Activated CD4-positive, alpha-beta T cell treated with anti-CD3 and anti-CD28 coated beads, Interleukin-10, Interleukin-2, amounts not matched to agents 100 ng/mL and 50 ng/mL, durations not matched to agents 16 hours and 8 hours (primary cell): ENCODE measurements around the gene PCSK6.

Experiments
- DNase-seq: peaks from one replicate; pipeline ENCODE4 v3.0.0-alpha.2; 2020

Gene PCSK6

DNA sequence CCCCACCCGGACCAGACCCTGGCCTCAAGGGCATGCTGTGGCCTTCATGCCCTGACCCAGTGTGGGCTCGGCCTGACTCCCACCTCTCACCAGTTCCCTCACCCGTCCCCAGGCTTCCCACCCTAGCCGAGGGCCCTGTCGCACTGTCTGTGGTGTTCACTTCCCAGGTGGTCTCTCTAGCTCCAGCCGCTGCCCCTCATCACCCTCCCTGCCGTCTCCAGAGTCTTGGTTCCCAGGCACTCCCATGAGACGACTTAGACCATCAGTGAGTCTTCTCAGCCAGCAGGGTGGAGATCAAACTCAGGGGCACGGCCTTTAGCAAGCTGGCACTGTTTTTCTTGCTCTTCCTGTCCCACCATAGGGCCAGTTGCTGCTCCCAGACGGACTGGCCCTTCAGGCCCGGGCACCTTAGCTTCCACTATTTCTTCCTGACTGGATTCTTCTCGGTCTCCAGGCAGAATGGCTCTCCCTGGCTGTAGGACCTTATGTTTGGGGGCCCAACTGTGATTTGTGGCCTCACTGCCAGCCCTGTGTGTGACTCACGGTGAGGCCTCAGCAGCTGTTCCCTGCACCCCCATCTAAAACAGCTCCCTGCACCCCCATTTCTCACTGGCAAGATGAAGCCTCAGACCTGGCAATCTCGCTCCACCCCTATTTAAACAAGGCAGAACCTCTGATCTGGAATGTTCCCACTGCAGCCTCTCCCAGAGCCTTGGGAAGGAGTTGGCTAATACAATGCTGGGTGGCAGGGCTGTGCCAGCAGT, 9.4 kb upstream of the PCSK6 start:
- DNase-seq = no peak

DNA sequence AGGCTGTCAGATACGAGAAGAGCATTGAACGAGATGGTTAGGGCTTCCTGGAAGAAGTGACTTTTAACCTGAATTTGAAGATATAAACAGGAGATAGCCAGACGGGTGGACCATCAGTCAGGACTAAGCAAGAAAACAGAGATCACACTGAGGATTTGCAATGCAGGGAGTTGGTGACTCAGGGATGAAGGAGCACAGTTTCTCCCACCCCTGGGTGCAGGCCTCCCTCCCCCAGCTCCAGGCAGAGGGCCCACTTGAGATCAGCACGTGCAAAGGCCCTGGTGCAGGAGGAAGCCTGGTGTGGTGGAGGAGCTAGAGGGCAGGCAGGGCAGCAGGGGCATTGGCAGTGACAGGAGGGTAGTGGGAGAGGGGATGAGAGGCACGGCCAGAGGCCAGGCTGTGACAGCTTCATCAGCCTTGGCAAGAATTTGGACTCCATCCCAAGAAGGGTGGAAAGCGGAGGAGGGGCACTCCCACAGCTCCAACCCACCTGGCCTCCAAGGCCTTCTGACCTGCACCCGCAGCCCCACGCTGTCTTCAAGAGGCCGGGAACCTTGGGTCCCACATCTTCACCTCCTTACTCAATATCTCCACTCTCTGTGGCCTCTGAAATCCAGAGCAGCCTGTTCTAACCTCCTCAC, 8.7 kb upstream of the PCSK6 start:
- DNase-seq = no peak

DNA sequence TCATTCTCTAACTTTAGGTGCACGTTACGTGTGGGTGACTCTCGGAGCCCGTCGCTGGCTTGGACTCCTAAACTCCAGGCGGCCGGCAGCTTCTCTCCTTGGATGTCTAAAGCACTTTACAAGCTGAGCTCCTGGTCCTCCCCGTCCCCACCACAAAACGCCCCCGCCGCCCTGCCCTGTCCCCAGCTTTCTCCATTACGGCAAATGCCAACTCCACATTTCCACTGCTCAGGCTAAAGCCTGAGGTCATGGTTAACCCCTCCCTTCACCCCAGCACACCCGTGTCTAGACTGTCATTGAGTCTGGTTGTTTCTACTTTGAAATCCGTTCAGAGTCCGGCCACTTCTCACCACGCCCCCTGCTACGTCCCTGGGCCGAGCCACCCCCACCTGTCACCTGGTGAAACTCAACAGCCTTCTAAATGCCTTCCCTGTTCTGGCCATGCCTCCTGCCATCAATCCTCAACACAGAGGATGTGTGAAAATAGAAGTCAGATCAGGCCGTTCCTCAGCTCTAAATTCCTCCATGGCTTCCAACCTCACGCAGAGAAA, 8.1 kb upstream of the PCSK6 start:
- DNase-seq = no peak

DNA sequence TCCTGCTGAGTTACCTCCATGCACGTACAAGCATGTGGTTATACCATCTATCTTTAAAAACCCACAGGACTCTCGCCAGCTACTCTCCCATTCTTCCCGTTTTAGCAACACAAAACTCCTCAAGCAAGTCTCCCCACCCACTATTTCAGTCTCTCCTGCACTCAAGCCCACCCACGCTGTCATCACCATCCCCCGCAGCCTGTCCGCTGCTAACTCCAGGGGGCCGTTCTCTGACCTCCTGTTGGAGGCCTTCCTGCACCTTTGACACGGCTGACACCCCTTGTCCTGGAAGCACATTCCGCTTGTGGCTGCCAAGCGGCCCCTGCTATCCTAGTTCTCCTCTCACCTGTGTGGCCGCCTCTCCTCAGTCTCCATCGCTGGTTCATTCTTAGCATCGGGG, 7.5 kb upstream of the PCSK6 start:
- DNase-seq = no peak

DNA sequence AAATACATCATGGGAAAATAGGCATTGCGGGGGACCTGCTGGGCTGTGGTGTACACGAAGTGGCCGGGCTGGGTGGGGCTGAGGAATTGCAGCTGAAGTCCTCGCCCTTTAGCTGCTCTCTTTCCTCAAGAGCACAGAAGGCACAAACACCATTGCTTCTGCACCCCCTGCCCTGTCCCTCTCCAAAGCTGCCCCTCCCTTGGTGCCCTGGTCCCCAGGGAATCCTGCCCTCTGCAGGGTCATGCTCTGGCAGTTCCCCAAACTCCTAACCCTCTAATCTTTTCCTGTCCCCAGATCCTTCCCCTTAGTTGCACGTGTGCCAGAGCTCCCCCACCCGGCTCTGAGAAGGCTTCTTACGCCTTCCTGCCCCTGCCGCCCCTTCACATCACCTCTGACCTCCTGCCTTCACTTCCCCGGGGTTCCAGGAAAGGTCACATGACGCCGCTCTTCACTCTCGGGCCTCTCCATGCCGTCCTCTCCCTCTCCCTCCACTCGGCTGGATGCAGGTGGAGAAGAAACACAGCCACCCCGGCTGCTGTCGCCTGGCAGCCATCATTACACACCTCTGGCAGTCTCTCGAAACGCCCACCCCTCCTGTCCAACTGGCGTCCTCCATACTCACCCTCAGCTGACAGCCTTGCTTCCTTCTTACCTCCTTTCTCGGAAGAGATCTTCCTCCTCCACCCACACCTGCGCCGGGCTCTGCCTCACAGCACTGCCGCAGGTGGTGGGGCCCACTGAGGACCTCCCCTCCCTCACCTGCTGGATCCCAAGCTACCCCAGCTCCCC, 6.9 kb upstream of the PCSK6 start:
- no peak for DNase-seq

DNA sequence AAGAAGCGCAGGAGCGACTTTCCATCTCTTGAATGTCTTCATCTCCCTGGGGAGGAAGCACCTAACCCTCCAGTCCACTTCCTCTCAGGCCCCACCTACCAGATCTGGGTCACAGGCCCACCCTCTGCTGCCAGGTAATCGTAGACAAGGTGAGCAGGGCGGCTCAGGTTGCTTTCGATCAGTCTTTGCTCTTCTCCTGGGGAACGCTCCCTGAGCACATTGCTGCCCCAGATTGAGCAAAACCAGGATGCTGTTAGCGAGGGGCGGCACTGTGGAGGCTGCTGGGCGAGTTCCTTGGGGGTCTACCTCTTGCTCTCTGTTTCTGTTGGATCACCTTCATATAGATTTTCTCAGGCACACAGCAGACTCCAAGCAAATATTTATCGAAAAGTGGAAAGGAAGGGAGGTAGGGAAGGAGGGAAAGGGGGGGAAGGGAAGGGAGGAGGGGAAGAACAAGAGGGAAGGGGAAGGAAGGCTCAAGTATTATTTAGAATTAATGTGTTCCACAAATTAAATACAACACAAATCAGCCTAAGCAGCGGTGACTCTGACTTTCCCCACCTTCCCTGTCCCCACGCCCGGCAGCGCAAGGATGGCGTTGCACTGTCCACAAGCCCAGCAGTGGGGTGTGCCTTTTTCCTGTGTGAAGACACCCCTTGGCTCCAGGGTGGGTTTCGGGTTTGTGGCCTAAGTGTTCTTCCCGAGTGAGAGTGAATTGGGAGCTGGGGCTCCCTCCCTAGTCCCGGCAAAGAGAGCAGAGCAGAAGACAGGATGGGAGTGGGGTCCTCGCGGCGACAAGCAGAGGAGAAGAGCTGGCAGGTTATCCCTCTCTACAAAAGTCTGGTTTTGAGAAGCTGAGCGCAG, 6.1 kb upstream of the PCSK6 start:
- DNase-seq = no peak

DNA sequence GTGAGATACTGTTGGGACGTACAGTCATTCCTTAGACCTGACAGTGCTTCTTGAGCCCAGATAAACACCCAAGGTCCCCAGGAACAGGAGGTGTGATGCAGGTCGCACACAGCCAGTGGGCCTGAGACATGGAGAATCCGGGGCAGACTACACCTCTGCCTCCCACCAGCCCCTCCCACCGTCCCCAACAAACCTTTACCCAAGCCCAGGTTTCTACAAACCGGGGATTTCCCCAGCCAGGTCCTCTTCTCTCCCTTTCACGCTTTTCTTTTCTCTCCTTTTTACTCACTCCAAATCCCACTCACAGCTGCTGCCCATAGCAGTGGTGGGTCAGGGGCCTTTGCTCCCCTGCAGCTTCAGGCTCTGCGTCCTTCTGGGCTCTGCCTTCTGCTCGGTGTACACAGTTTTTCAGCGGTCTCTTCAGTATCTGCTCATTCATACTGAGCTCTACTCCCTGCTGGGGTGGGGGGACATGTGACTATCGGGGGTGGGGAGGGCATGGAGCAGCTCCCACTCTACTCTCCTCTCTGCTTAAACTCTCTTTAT, 4.8 kb upstream of the PCSK6 start:
- DNase-seq = no peak

DNA sequence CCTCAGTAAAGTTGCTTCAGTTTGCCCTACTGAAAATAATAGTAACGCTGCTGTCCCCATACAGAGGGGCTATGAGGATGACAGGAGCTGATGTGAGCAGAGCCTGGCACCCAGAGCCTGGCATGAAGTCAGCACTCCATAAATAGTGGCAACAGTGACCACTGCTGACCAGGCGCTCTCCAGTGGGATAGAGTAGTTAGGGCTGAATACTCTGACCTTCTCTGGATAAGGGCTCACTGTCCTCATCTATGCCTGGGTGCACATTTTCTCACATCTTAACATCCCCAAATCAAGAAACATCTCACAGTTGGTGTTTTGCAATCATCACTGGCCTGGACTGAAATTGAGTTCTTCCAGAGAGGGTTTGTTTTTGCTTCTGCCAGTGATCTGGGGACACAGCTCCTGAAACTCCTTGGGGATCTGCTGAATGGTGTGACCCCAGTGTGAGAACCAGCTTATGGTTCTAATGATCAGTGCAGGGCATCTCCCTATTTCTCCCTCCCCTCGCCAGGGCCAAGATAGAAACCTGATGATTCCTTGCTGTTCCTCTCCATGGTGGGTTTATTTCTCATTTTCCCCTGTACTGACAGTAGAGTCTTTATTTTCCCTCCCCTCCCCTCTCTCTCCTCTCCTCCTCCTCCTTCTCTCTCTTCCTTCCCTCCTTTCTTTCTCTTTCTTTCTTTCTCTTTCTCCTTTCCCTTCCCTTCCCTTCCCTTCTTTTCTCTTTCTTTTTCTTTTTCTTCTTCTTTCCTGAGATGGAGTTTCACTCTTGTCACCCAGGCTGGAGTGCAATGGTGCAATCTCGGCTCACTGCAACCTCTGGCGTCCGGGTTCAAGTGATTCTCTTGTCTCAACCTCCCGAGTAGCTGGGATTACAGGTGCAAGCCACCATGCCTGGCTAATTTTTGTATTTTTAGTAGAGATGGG, 3.5 kb upstream of the PCSK6 start:
- DNase-seq = no peak

DNA sequence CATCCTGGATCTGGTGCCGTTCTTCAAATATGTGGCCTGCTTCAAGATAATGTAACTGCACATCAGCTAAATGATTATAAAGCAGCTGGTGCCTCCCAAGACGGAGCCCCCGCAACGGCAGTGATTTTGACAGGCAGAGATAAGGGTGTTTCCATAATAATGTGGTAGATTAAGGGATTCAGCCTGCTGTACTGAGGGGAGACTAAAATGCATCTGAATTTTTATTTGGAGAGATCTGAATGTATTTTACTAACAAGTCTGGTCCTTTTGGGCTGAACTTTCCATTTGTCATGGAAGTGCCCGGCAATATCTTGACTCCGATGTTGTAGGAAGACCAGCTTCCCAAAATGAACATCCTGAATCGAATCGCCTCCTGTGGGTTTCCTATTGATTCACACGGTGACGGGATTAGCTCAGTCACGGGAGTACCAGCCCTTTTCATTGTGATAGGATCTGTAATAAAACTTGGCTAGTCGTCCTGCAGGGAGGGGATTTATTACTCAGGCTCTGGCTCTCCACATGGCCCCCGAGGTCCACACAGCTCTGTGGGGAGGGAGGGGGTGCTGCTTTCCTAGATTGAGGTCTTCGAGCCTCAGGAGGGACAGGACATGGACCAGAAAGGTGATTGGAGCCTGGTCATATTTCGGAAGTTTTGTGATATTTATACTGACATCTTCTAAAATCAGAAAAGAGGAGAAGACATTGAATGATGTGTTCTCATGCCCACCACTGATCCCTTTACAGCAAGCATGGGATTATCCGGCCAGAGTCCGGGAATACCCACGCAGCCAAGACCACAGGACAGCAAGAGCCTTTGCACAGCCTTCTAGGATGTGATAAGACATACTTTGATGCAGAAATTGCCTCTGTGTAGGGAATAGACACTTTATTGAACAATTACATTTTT, 2.5 kb upstream of the PCSK6 start:
- DNase-seq = no peak

DNA sequence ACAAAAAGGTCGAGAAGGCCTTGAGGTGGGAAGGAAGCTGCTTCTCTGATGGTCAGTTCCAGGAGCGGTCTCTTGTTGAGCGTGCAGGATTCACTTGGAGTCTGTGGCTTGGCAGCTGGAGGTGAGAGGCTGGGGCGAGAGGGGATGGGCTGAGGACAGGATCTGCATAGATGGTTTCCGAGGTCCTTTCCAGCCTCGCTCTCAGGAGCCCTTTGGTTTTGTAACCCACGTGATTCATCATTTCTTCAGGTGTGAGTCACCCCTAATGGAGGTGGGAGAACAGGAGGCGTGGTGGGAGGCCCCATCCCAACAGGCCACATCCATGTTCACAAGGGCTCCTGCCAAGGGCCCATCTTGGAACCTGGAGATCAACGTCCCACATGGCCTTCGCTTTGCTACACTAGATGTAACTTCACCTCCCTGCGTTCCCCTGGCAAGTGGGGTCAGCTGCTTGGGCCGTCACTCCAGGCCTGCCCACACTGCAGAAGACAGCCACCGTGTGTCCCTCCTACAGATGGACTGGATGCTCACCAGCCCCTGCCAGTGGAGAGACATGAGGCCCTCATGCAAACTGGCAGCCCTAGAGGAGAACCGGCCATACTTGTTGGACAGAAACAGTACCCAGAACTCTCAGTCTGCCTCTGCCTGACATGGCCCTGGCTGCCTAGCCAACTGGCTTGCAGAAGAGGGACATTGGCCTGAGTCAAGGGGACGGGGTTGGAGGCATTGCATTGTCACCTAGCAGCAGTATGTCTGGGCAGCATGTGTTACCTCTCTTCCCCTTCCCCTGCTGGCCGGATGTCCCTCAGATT, 1.6 kb upstream of the PCSK6 start:
- DNase-seq = no peak

DNA sequence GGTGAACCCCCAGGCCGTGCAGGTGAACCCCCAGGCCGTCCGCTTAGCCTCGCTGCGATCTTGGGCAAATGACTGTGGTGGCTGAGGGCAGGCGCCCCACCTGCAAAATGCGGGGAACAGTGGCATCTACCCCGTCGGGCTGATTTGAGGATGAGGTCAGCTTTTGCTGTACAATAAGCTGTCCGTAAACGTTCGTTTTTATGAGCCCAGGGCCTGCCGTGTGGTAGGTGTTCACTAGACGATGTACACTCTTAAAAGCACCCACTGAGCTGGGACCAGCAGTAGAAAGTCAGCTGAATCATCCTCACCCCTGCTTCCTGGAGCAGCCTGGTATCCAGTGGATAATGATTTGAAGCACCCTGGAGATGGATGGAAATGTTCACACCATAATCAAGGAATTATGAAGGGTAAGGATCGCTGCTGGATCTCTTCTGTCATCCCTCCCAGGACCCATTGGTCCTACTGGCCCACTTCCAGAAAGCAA, 943 bp upstream of the PCSK6 start:
- no peak for DNase-seq

DNA sequence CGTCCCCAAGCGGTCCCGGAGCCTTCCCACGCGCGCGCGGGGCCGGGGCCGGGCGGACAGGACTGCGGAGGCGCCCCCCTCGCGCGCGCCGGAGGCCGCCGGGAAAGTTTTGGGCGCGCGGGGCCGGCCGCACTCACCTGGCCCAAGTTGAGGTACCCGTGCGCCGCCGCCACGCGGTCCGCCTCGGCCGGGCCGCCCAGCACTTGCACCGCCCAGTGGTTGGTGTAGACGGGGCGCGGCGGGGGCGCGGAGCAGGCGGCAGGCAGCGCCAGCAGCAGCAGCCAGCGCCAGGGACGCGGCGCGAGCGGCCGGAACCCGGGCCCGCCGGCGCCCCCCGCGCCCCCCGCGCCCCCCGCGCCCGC, 289 bp downstream of the PCSK6 start:
- peak; percentile 28 for DNase-seq

DNA sequence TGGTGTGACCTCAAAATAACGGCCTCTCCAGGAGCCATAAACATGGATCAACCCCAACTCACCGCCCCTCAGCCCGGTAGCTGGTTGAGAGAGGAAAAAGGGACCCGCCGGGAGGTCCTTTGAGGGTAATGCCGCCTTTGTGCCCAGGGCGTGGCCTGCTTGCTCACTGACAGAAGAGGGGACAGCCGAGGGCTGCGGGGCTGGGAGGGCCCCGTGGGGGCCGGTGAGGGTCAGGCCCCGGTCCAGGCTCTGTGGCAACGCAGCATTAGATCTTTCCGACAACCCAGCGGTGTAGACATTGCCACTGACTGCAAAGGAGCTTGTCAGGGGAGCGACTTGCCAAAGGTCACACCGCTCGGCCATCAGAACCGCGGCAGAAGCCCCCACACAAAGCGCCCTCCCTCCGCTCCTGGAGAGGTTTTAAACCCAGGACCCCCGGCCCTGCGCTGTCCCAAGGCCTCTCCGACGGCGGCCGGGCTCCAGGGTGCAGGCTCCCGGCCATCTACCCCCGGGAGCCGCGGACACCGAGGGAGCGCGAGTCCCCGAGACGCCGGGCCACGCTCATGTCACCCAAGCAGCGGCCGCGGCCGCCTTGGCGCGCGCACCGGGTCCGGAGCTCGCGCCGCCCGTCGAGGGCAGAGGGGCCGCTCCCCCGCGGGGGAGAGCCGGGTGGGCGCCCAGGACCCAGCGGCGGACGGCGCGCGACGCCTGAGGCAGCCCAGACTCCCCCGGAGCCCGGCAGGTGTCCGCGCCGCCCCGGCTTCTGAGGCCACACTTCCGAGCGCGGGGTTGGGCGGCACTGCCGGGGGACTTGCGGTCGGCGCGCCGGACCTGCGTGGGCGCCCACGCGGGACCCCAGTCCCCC, 975 bp downstream of the PCSK6 start:
- no peak for DNase-seq

DNA sequence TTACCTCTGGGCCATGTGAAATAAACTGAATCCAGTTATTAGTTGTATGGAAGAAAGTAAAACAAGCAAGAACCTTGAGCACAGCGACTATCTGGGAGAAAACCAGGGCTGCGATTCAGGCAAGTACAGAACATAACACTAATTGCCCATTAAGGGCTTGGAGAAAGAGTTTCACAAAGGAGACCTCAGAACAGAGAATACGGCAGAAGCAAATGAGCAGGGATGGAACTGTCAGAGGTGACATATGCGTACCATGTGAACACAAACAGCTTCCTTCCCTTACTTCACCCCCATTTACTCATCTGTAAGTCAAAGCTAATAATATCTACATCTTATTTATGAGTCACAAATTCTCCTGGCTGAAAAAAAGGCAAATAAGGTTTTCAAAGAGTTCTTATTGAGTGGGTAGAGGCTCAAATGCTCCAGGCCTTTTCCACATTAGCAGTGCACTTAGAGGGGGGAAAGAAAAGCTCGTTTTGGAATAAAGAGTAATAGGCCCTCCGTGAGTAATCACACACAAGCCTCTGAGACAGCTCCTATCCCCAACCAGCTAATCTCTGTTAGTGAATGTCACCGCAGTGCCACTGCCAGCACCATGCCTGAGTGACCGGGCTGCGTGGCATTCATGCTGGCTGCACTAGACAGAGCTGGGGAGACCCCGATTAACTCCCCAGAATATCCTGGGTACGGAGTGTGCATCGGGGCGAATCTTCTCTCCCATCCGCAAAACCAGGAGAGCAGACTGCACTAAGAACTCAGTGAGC, 2.6 kb downstream of the PCSK6 start:
- DNase-seq = no peak

DNA sequence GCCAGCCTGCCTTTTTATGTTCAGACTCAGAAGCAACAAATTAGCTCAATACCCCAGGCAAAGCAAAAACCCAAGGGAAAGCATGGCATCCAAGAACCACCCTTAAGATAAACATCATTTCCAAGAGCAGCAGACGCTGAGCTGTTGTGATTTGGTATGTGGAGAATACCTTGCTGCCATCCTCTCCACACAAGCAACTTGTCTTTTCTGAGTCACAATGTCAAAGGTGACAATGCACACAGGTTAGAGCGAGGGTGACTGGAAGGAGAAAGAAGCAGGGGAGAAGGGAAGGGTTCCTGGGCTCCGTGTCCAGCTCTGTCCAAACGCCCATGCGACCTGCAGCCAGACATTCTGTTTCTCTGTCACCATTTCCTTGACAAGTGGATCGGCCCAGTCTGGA, 6.0 kb downstream of the PCSK6 start:
- no peak for DNase-seq

DNA sequence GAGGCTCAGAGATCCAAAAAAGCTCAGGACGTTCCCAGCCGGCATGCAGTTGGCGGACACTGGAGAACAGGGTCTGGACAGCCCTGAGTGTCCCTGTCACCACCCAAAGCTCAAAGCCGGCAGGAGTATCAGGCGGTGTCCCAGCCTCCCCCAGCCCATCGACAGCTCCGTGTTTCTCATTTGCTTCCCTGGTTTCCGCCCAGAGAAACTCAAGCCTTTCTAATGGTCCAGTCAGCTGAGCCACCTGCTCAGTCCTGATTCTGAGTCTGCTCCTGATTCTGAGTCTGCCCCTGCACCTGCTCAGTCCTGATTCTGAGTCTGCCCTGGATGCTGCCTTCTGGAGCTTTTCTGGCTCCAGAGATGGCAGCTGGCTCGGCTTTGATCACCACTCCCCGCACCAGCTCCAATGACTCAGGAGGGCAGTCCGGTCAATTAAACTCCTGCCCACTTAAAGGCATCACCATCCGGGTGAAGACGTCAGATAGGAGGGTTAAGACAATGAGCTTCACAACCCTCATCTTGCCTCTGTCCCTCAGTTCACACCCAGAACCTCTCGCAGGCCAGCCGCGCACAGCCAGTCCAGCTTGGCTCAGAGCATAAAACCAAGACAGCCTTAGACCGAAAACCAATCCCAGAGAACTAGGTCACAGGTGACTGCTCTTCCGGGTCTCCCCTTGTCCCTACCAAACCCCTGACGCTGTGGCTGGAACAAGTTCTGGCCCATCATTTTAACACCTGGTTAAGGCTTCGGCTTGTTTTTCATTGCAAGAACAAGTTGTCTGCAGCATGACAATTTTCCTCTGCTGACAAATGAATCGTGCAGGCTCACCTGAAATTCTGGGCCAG, 6.8 kb downstream of the PCSK6 start:
- no peak for DNase-seq
